Activated CD4-positive, alpha-beta memory T cell treated with anti-CD3 and anti-CD28 coated beads, Interleukin-2, amount 10 ng/mL, durations not matched to agents 7 days and 5 days (primary cell): ENCODE results near the gene ARHGAP32. TPM values are rescaled to one million over a fixed set of nuclear protein-coding genes. Genes with fewer than 3 reads are reported as not detected.
"Not testable (repeated sequence)": the region's sequence is repeated elsewhere in the genome, so short reads cannot be mapped to it uniquely, and the experiment has no call there.

Source experiments
- CTCF ChIA-PET: fragments of 350-600 bp; sonication (Branson Sonifier 250); formaldehyde crosslinking; loops from one replicate; lab custom pipeline; 2021; ENCODE audit warnings: antibody characterized with exemption, inconsistent platforms; lab: Charles Lee
- POLR2A ChIA-PET: fragments of 350-600 bp; sonication (Branson Sonifier 250); formaldehyde crosslinking; loops from one replicate; lab custom pipeline; 2021; ENCODE audit warnings: antibody characterized with exemption; lab: Charles Lee
- DNase-seq: peaks from one replicate; pipeline ENCODE4 v3.0.0-alpha.2; 2020
- H3K27ac Mint-ChIP-seq: one replicate; pipeline ENCODE4 v1.8.0; 2021; ENCODE audit warnings: mild to moderate bottlenecking, mixed read lengths
- H3K27me3 Mint-ChIP-seq: one replicate; pipeline ENCODE4 v1.8.0; 2021; ENCODE audit warnings: mixed read lengths
- H3K36me3 Mint-ChIP-seq: one replicate; pipeline ENCODE4 v1.8.0; 2021; ENCODE audit warnings: low read depth, mixed read lengths
- H3K4me1 Mint-ChIP-seq: one replicate; pipeline ENCODE4 v1.8.0; 2021; ENCODE audit warnings: mixed read lengths
- H3K4me3 Mint-ChIP-seq: one replicate; pipeline ENCODE4 v1.8.0; 2021; ENCODE audit warnings: mild to moderate bottlenecking, mixed read lengths
- H3K9me3 Mint-ChIP-seq: one replicate; pipeline ENCODE4 v1.8.0; 2021; ENCODE audit warnings: mixed read lengths
- total RNA-seq, 2 experiments: library from RNA; stranded (reverse); gene quantifications; one replicate each; pipeline ENCODE4 v1.2.3, GENCODE V29; 2021

Gene ARHGAP32
- total RNA-seq, 2 experiments from 2014 or later = 1.3 to 1.7 TPM

- H3K4me1 Mint-ChIP-seq, H3K9me3 Mint-ChIP-seq, DNase-seq, H3K36me3 Mint-ChIP-seq, H3K27me3 Mint-ChIP-seq, H3K4me3 Mint-ChIP-seq, H3K27ac Mint-ChIP-seq, POLR2A ChIA-PET: not testable (repeated sequence)
- CTCF ChIA-PET = interaction anchor here (1.2 kb wide), 1 partner anchor 202 kb away, joined by 3 read pairs; no protein-coding TSS in a partner anchor
Measured at GRCh38 chr11:129128881-129129620, 63.1 kb downstream of the ARHGAP32 start.

- peaks cover 7% of the 10 kb centered on the region for H3K27me3 Mint-ChIP-seq
- H3K9me3 Mint-ChIP-seq = no peaks in the 10 kb centered on the region
- no peaks in the 10 kb centered on the region for H3K4me1 Mint-ChIP-seq
- no peak overlapping the region for H3K27ac Mint-ChIP-seq
- ChIA-PET POLR2A (no interaction called here), CTCF (interaction anchor here (0.6 to 2.6 kb wide), 6 partner anchors 17 to 631 kb away, joined by 3 to 31 read pairs (median 3); no protein-coding TSS in a partner anchor)
- H3K4me3 Mint-ChIP-seq = no peak overlapping the region
- H3K36me3 Mint-ChIP-seq = no peaks in the 10 kb centered on the region
- no peak for DNase-seq
Measured at GRCh38 chr11:129119036-129119435, 73.1 kb downstream of the ARHGAP32 start.

DNA sequence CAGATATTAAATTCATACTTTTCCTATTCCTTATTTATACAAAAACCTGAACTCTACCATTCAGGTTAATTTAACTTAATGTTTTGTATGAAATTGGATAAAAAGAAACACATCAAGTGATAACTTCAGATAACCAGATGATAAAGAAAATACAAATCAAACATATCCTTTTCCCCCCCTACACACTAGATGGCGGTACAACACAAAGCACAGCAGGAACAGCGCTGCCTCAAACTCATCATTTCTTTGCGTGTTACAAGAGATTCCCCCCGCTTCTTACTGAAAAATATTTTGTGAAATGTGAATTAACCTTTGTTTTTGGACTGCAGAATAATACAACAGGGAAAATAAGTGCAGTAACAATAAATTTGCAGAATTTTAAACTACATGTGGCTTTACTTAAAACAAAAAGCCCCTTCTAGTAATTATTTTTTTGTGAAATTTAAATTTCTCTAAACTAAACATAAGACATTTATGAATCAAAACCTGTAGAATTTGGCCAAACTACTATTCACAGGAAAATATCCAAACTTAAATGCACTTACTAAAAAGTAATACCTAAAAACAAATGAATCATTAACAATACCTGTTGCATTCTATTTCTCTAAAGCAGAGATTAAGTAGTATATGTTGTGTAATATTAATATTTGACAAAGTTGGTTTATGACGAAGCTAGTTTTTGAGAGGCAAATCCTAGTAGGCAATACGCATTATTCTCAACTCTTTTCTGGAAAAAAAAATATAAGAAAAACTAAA is 74.4 kb downstream of the ARHGAP32 start:
- Mint-ChIP-seq H3K36me3 (no peaks in the 10 kb centered on the region), H3K4me3 (no peak overlapping the region), H3K27ac (no peak overlapping the region), H3K27me3 (peaks cover 9% of the 10 kb centered on the region), H3K4me1 (no peaks in the 10 kb centered on the region), H3K9me3 (no peaks in the 10 kb centered on the region)
- ChIA-PET POLR2A (no interaction called here), CTCF (interaction anchor here (0.7 to 2.6 kb wide), 5 partner anchors 16 to 632 kb away, joined by 3 to 31 read pairs (median 3); no protein-coding TSS in a partner anchor)
- DNase-seq = peak; percentile 47

- CTCF ChIA-PET = no interaction called here
- no peak for DNase-seq
- Mint-ChIP-seq H3K36me3 (no peaks in the 10 kb centered on the region), H3K4me3 (no peak overlapping the region), H3K9me3 (no peaks in the 10 kb centered on the region), H3K27me3 (peaks cover 9% of the 10 kb centered on the region), H3K27ac (no peak overlapping the region), H3K4me1 (no peaks in the 10 kb centered on the region)
- POLR2A ChIA-PET = no interaction called here
Measured at GRCh38 chr11:129115652-129116586, 76.2 kb downstream of the ARHGAP32 start.

GRCh38 chr11:129109701-129110100 is 82.4 kb downstream of the ARHGAP32 start:
- no peak overlapping the region for H3K27ac Mint-ChIP-seq
- POLR2A ChIA-PET = no interaction called here
- CTCF ChIA-PET = no interaction called here
- no peaks in the 10 kb centered on the region for H3K4me1 Mint-ChIP-seq
- no peaks in the 10 kb centered on the region for H3K36me3 Mint-ChIP-seq
- H3K9me3 Mint-ChIP-seq = no peaks in the 10 kb centered on the region
- H3K27me3 Mint-ChIP-seq = peaks cover 2% of the 10 kb centered on the region
- no peak overlapping the region for H3K4me3 Mint-ChIP-seq
- DNase-seq = no peak

- H3K4me3 Mint-ChIP-seq = no peak overlapping the region
- no peaks in the 10 kb centered on the region for H3K9me3 Mint-ChIP-seq
- no peaks in the 10 kb centered on the region for H3K4me1 Mint-ChIP-seq
- H3K27me3 Mint-ChIP-seq = no peaks in the 10 kb centered on the region
- ChIA-PET POLR2A (no interaction called here), CTCF (no interaction called here)
- DNase-seq = no peak
- no peak overlapping the region for H3K27ac Mint-ChIP-seq
- H3K36me3 Mint-ChIP-seq = no peaks in the 10 kb centered on the region
Measured at GRCh38 chr11:129106788-129107187, 85.3 kb downstream of the ARHGAP32 start.

DNA sequence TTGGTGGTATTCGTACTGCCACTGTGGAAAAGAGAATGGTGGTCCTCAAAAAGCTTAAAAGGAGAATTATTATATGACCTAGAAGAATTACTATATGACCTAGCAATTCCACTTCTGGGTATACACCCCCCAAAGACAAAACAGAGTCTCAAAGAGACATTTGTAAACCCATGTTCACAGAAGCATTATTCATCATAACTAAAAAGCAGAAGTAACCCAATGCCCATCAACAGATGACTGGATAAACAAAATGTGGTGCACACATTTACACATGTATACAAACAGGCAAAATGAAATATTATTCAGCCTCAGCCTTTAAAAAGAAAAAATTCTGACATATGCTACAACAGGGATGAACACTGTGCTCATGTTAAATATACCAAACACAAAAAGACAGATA is 89.4 kb downstream of the ARHGAP32 start:
- POLR2A ChIA-PET = no interaction called here

DNA sequence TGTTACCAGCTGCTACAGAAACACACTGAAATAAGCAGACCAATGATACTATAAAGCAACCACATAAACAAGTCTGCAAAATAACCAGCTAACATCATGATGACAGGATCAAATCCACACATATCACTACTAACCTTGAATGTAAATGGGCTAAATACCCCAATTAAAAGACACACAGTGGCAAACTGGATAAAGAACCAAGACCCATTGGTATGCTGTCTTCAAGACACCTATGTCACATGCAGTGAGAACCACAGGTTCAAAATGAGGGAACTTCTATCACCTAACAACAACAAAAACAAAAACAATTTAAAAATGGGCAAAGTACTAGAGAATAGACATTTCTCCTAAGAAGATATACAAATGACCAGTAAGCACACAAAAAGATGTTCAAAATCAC is 89.9 kb downstream of the ARHGAP32 start:
- Mint-ChIP-seq H3K4me1 (no peaks in the 10 kb centered on the region), H3K9me3 (peaks cover 4% of the 10 kb centered on the region), H3K4me3 (no peak overlapping the region), H3K36me3 (no peaks in the 10 kb centered on the region), H3K27ac (no peak overlapping the region), H3K27me3 (no peaks in the 10 kb centered on the region)
- CTCF ChIA-PET = interaction anchor here (0.8 kb wide), 1 partner anchor 16 kb away, joined by 3 read pairs; no protein-coding TSS in a partner anchor
- no peak for DNase-seq
- POLR2A ChIA-PET = no interaction called here

More for the DNA sequence above, 89.4 kb downstream of the ARHGAP32 start:
- CTCF ChIA-PET = no interaction called here
- Mint-ChIP-seq H3K9me3 (peaks cover 4% of the 10 kb centered on the region), H3K36me3 (no peaks in the 10 kb centered on the region), H3K27ac (no peak overlapping the region), H3K4me1 (no peaks in the 10 kb centered on the region), H3K27me3 (no peaks in the 10 kb centered on the region), H3K4me3 (no peak overlapping the region)
- no peak for DNase-seq

- ChIA-PET POLR2A (no interaction called here), CTCF (no interaction called here)
- Mint-ChIP-seq H3K9me3 (peaks cover 5% of the 10 kb centered on the region), H3K4me1 (no peaks in the 10 kb centered on the region), H3K27me3 (no peaks in the 10 kb centered on the region), H3K4me3 (no peak overlapping the region), H3K36me3 (no peaks in the 10 kb centered on the region), H3K27ac (no peak overlapping the region)
- DNase-seq = no peak
Measured at GRCh38 chr11:129093283-129093682, 98.8 kb downstream of the ARHGAP32 start.

DNA sequence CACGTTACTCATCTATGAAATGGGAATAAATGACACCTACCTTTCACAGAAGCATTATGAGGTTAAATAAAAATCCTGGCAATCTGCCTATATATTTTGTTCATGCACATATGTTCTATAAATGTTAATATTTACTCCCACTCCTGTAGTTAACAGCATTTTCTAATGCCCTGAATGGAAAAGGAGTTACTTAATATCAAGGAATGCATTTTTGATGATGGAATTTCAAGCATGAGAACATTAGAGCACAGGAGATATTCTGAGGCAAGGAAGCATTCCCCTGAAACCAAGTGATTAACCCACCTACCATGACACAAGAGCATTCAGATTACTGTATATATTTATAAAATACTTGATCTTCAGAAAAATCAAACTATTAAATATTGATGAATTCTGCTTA is 102.1 kb downstream of the ARHGAP32 start:
- H3K27ac Mint-ChIP-seq = no peak overlapping the region
- DNase-seq = no peak
- H3K9me3 Mint-ChIP-seq = peaks cover 2% of the 10 kb centered on the region
- H3K36me3 Mint-ChIP-seq = no peaks in the 10 kb centered on the region
- H3K4me3 Mint-ChIP-seq = no peak overlapping the region
- no peaks in the 10 kb centered on the region for H3K27me3 Mint-ChIP-seq
- CTCF ChIA-PET = no interaction called here
- H3K4me1 Mint-ChIP-seq = no peaks in the 10 kb centered on the region
- POLR2A ChIA-PET = no interaction called here

DNA sequence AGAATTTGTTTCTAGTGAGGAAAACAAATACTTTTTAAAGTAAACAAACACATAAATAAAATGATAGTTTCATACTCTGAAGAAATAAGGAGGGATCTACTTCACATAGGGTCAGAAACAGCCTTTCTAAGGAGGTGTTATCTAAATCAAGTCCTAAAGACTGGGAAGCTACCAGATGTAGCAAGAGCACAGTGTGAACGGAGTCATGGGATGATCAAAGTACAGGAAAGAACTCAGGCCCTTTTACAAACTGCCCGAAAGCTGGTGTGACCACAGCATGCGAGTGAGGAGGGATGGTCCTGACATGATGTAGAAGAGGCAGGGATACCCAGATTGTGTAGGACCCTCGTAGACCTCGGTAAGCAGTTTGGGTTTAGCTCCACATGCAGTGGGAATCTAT is 102.8 kb downstream of the ARHGAP32 start:
- Mint-ChIP-seq H3K36me3 (no peaks in the 10 kb centered on the region), H3K4me1 (no peaks in the 10 kb centered on the region), H3K27me3 (no peaks in the 10 kb centered on the region), H3K4me3 (no peak overlapping the region), H3K27ac (no peak overlapping the region), H3K9me3 (peaks cover 7% of the 10 kb centered on the region)
- POLR2A ChIA-PET = no interaction called here
- no peak for DNase-seq
- CTCF ChIA-PET = no interaction called here

DNA sequence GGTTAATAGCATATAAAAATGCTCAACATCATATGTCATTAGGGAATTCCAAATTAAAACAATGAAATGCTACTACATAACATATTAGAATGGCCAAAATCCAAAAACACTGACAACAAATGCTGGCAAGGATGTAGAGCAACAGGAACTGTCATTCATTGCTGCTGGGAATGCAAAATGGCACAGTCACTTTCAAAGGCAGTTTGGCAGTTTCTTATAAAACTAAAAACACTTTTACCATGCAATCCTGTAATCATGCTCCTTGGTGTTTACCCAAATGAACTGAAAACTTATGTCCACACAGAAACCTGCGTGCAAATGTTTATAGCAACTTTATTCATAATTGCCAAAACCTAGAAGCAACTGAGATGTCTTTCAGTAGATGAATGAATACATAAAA is 105.1 kb downstream of the ARHGAP32 start:
- no peak for DNase-seq

More for the DNA sequence above, 105.1 kb downstream of the ARHGAP32 start:
- ChIA-PET POLR2A (no interaction called here), CTCF (no interaction called here)
- Mint-ChIP-seq H3K27ac (no peak overlapping the region), H3K4me3 (no peak overlapping the region), H3K9me3 (peaks cover 11% of the 10 kb centered on the region), H3K4me1 (no peaks in the 10 kb centered on the region), H3K27me3 (no peaks in the 10 kb centered on the region), H3K36me3 (no peaks in the 10 kb centered on the region)
